Stimulated activated CD8-positive, alpha-beta memory T cell treated with anti-CD3 and anti-CD28 coated beads, Interleukin-15, amount 100 ng/mL, for 48 hours (primary cell): Measurements from ENCODE around the gene CARD19.
A peak's percentile ranks its signal among the peaks of the same experiment; 100 is the strongest.

ENCODE experiments used
- DNase-seq, 2 donors: peaks; one replicate each; pipeline ENCODE4 v3.0.0-alpha.2; 2020; ENCODE audit warnings: low read depth in 2 of 2

The CARD19 gene

GRCh38 chr9:93118863-93119702 is 23.1 kb downstream of the CARD19 start:
- no peak for DNase-seq

GRCh38 chr9:93119703-93119952 is 23.6 kb downstream of the CARD19 start:
- DNase-seq = no peak

- DNase-seq = peak in 1 of 2 donors; percentile 22
Observed at GRCh38 chr9:93119953-93120845, 24.2 kb downstream of the CARD19 start.

- no peak for DNase-seq
Observed at GRCh38 chr9:93120846-93121315, 24.9 kb downstream of the CARD19 start.

- DNase-seq = no peak
Observed at GRCh38 chr9:93121316-93122241, 25.6 kb downstream of the CARD19 start.

GRCh38 chr9:93122721-93123221 is 26.8 kb downstream of the CARD19 start:
- DNase-seq = no peak

GRCh38 chr9:93123561-93124283 is 27.7 kb downstream of the CARD19 start:
- DNase-seq = no peak

- DNase-seq = no peak
Observed at GRCh38 chr9:93124793-93125192, 28.8 kb downstream of the CARD19 start.

GRCh38 chr9:93125331-93125894 is 29.4 kb downstream of the CARD19 start:
- no peak for DNase-seq

GRCh38 chr9:93126151-93126781 is 30.2 kb downstream of the CARD19 start:
- DNase-seq = no peak

- no peak for DNase-seq
Observed at GRCh38 chr9:93126825-93127368, 30.9 kb downstream of the CARD19 start.

GRCh38 chr9:93127395-93127911 is 31.4 kb downstream of the CARD19 start:
- no peak for DNase-seq

GRCh38 chr9:93128011-93128714 is 32.1 kb downstream of the CARD19 start:
- DNase-seq = no peak

- DNase-seq = no peak
Observed at GRCh38 chr9:93128715-93129224, 32.8 kb downstream of the CARD19 start.

- no peak for DNase-seq
Observed at GRCh38 chr9:93129286-93129685, 33.3 kb downstream of the CARD19 start.

GRCh38 chr9:93129691-93130500 is 33.9 kb downstream of the CARD19 start:
- no peak for DNase-seq

GRCh38 chr9:93130861-93131481 is 35.0 kb downstream of the CARD19 start:
- DNase-seq = no peak
